A673 (cell line): Measurements from ENCODE around the gene DCAF8. TPM values are rescaled to one million over a fixed set of nuclear protein-coding genes. Genes with fewer than 3 reads are reported as not detected.

Source experiments
- BruUV-seq: library from RNA; stranded (reverse); fragments of 400-500 nt; replicated peaks from 2 replicates; lab custom pipeline; 2021; lab: Mats Ljungman, UMichigan
- CTCF ChIA-PET: fragments of 300-600 bp; sonication (Branson Sonifier 250); formaldehyde crosslinking; loops from one replicate; lab custom pipeline; 2022; ENCODE audit warnings: antibody characterized with exemption; lab: Charles Lee
- POLR2A ChIA-PET: fragments of 300-600 bp; sonication (Branson Sonifier 250); formaldehyde crosslinking; loops from one replicate; lab custom pipeline; 2022; ENCODE audit warnings: antibody characterized with exemption; ENCODE audit not compliant: low non-redundant PET; lab: Charles Lee
- DNase-seq: peaks from one replicate; pipeline ENCODE4 v3.0.0-alpha.2; 2015; ENCODE audit warnings: low spot score
- H3K27ac ChIP-seq: fragments of 200-600 bp; sonication (generic); 2 replicates; pipeline ENCODE4 v1.5.1; 2016; ENCODE audit warnings: mixed run types, low read depth, mild to moderate bottlenecking, mixed read lengths, antibody characterized with exemption, low read length; ENCODE audit not compliant: poor library complexity, severe bottlenecking
- H3K27me3 ChIP-seq: fragments of 200-600 bp; sonication (generic); replicated peaks from 2 replicates; pipeline ENCODE4 v1.6.1; 2017; ENCODE audit warnings: mixed run types, low read depth, mild to moderate bottlenecking, mixed read lengths, antibody characterized with exemption, low read length; ENCODE audit not compliant: insufficient read depth, poor library complexity
- H3K36me3 ChIP-seq: fragments of 200-600 bp; sonication (generic); 2 replicates; pipeline ENCODE4 v1.6.1; 2016; ENCODE audit warnings: mixed run types, mild to moderate bottlenecking, mixed read lengths, antibody characterized with exemption, low read length; ENCODE audit not compliant: insufficient read depth, poor library complexity, severe bottlenecking
- H3K4me1 ChIP-seq: fragments of 200-600 bp; sonication (generic); 2 replicates; pipeline ENCODE4 v1.6.1; 2017; ENCODE audit warnings: mixed run types, mild to moderate bottlenecking, mixed read lengths, antibody characterized with exemption, low read length; ENCODE audit not compliant: insufficient read depth, poor library complexity, severe bottlenecking
- H3K4me3 ChIP-seq: fragments of 200-600 bp; sonication (generic); 2 replicates; pipeline ENCODE4 v1.5.1; 2016; ENCODE audit warnings: low read depth, mixed run types, mild to moderate bottlenecking, mixed read lengths, low read length; ENCODE audit not compliant: poor library complexity, severe bottlenecking
- H3K9me3 ChIP-seq: fragments of 200-600 bp; sonication (generic); 2 replicates; pipeline ENCODE4 v1.6.1; 2016; ENCODE audit warnings: mixed run types, low read depth, mild to moderate bottlenecking, mixed read lengths, antibody characterized with exemption, low read length; ENCODE audit not compliant: poor library complexity, severe bottlenecking
- EZH2 ChIP-seq: fragments of 200-600 bp; sonication (generic); IDR thresholded peaks from 2 replicates; pipeline ENCODE4 v1.6.1; 2017; ENCODE audit warnings: borderline replicate concordance, low read depth, mild to moderate bottlenecking, mixed read lengths, antibody characterized with exemption, low read length; ENCODE audit not compliant: poor library complexity, severe bottlenecking
- intact Hi-C: fragments of 100-400 bp; cut with micrococcal nuclease; formaldehyde crosslinking; loops from one replicate; pipeline ENCODE4 v1.10.0; 2022; ENCODE audit not compliant: unreplicated experiment
- total RNA-seq: library from RNA; stranded (reverse); gene quantifications from 2 replicates; pipeline ENCODE4 v1.2.3, GENCODE V29; 2021
- TF ChIP-seq, protein P1 (sequence below): fragments of 300-800, 200-600 bp; sonication (generic); conservative IDR thresholded peaks from 2 replicates; pipeline ENCODE4 v1.5.1; 2017; ENCODE audit warnings: low read depth, mild to moderate bottlenecking, antibody characterized with exemption, low read length, moderate library complexity, mixed read lengths

DCAF8 gene
- total RNA-seq, 1 experiment from 2014 or later: 108 TPM

DNA sequence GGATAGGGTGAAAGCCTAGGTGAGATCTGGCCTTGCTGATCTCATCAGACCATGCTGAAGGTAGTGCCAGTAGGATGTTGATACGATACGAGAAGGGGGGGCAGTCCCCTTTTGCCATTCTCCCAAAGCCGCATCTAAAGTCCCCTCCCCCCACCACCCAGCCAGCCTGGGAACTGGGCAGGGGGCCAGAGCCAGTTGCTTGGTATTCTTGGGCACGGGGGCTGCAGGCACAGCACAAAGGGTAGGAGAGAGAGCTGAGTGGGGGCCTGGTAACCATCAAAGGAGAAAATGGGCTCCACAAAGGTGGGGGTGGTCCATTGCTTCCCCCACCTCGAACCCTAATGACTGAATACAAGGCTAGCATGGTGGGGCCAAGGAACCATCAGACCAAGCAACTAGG is 51.8 kb downstream of the DCAF8 start:
- Histone ChIP-seq H3K9me3 (no peaks in the 10 kb centered on the region), H3K4me1 (peaks cover 23% of the 10 kb centered on the region), H3K27me3 (no peaks in the 10 kb centered on the region), H3K27ac (no peak overlapping the region), H3K4me3 (no peak overlapping the region), H3K36me3 (peaks cover 55% of the 10 kb centered on the region)
- no peak for TF ChIP-seq EZH2
- TF ChIP-seq, protein P1, sequence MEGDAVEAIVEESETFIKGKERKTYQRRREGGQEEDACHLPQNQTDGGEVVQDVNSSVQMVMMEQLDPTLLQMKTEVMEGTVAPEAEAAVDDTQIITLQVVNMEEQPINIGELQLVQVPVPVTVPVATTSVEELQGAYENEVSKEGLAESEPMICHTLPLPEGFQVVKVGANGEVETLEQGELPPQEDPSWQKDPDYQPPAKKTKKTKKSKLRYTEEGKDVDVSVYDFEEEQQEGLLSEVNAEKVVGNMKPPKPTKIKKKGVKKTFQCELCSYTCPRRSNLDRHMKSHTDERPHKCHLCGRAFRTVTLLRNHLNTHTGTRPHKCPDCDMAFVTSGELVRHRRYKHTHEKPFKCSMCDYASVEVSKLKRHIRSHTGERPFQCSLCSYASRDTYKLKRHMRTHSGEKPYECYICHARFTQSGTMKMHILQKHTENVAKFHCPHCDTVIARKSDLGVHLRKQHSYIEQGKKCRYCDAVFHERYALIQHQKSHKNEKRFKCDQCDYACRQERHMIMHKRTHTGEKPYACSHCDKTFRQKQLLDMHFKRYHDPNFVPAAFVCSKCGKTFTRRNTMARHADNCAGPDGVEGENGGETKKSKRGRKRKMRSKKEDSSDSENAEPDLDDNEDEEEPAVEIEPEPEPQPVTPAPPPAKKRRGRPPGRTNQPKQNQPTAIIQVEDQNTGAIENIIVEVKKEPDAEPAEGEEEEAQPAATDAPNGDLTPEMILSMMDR: no peak
- ChIA-PET CTCF (interaction anchor here (1.0 kb wide), 1 partner anchor 9 kb away, joined by 3 read pairs; no protein-coding TSS in a partner anchor), POLR2A (no interaction called here)
- no TSS peak for BruUV-seq
- DNase-seq: no peak
- intact Hi-C loops: no loop called here

DNA sequence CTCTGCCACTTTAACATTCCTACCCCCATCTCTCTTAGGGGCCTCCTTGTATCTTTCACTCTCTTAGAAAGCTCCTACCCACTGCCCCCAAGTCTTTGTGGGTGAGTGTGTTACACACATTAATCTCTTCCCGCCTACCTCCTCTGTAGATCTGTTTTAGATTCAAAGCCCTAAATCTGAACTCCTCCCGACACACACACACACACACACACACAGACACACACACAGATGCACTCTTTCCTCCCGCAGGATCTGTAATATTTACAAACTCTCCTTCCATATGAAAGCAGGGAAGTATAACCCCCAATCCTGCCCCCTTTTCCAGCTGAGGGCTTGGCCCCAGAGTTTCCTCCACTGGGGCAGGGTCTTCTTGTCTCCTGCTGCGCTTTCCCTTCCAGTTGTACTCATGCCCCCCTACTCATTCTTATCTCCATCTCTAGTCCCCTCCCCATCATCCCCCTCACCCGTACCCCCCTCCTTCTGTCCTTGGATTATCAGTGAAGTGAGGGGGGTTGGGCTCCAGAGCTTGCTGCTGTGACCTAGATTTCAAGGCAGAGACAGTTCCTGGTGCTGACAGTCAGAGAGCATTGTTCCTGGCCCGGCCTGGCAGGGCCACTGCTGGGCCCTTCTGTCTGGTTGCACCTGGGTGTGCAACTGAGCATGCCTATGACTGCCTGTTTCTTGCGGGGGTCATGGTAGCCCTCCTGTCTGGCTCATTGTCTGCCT is 52.9 kb downstream of the DCAF8 start:
- Histone ChIP-seq H3K4me1 (peaks cover 28% of the 10 kb centered on the region), H3K9me3 (no peaks in the 10 kb centered on the region), H3K4me3 (no peak overlapping the region), H3K27me3 (no peaks in the 10 kb centered on the region), H3K36me3 (peaks cover 47% of the 10 kb centered on the region), H3K27ac (peak overlapping the region; percentile 19)
- TF ChIP-seq, protein P1: no peak
- TF ChIP-seq EZH2: no peak
- ChIA-PET CTCF (no interaction called here), POLR2A (no interaction called here)
- no TSS peak for BruUV-seq
- intact Hi-C loops: no loop called here
- DNase-seq: no peak

DNA sequence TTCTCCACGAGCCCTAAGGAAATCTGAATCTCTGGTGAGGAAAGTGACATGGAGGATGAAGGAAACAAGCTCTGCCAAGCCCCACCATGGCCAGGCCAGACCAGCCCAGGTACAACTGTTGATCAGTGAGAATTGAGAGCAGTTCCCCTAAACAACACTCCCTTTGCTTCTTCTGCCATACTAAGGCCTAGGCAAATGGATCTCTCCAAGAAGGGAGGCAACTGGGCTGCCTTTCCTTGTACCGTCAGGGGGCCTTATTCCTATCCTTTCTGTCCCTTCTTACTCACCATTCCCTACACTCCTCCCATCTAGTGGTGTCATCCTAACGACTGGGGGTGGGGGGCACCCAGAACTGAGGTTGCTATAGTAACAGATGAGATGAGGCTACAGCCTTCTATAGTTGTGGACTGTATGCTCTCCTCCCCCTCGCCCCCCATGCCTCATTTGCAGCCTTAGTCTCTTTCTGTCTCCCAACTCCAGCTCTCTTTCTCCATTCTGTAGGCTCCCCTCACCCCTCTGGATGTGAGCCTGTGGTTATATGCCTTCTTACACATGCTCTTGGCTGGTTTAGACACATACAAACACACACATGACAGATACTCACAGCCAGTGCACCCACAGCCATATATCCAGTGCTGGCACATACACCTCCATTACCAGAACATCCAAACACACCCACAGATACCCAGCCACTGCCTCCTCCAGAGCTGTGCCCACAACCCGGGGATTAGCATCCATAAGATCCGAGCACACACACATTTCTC is 53.6 kb downstream of the DCAF8 start:
- H3K4me3 ChIP-seq: no peak overlapping the region
- H3K9me3 ChIP-seq: no peaks in the 10 kb centered on the region
- DNase-seq: no peak
- no peak for TF ChIP-seq EZH2
- TF ChIP-seq, protein P1: no peak
- H3K4me1 ChIP-seq: peaks cover 28% of the 10 kb centered on the region
- intact Hi-C loops: no loop called here
- ChIA-PET CTCF (no interaction called here), POLR2A (no interaction called here)
- H3K27ac ChIP-seq: peak overlapping the region; percentile 2
- BruUV-seq: no TSS peak
- H3K36me3 ChIP-seq: peaks cover 40% of the 10 kb centered on the region
- H3K27me3 ChIP-seq: no peaks in the 10 kb centered on the region
